NB4 (cell line): ENCODE data around the gene ACVR1.
A peak's percentile ranks its signal among the peaks of the same experiment; 100 is the strongest.

Experiments used
- DNase-seq: peaks from one replicate; pipeline ENCODE4 v3.0.0; 2010; ENCODE audit warnings: low read depth
- H3K4me3 ChIP-seq: one replicate; pipeline ENCODE4 v1.5.1; 2011; ENCODE audit warnings: mild to moderate bottlenecking, low read depth, low read length, moderate library complexity
- MYC ChIP-seq: IDR thresholded peaks from 2 replicates; pipeline ENCODE4 v1.6.1; 2011; ENCODE audit warnings: low read depth, low read length
- POLR2A ChIP-seq: IDR thresholded peaks from 2 replicates; pipeline ENCODE4 v1.6.1; 2011; ENCODE audit warnings: mild to moderate bottlenecking; ENCODE audit not compliant: insufficient read length; ENCODE audit errors: extremely low read depth
- TF ChIP-seq, protein P1 (sequence below): IDR thresholded peaks from 2 replicates; pipeline ENCODE4 v1.6.1; 2011; ENCODE audit warnings: low read depth, low read length
- TF ChIP-seq, protein P2 (sequence below): IDR thresholded peaks from one replicate; pipeline ENCODE4 v1.5.1; 2012; ENCODE audit warnings: low read depth, low read length

Gene ACVR1

DNA sequence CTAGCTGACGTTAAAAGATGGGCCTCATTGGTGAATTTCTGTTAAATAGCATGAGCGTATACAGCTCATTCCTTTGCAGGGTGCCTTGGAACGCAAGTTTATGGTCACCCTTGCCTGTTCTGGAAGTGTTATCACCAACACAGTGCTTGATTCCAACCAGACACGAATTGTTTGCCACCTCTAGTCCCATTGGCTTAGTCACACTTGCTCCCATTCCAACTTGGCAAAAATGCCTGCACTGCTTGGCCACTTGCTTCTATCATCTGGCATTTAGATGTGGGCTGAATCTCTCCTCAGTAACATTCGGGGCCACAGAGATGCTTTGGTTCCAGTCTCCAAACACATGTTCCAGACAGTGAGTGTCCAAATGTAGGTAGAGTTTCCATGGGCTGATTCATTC, 27.5 kb upstream of the ACVR1 start:
- DNase-seq = no peak
- TF ChIP-seq, protein P1, sequence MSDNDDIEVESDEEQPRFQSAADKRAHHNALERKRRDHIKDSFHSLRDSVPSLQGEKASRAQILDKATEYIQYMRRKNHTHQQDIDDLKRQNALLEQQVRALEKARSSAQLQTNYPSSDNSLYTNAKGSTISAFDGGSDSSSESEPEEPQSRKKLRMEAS = no peak
- TF ChIP-seq, protein P2, sequence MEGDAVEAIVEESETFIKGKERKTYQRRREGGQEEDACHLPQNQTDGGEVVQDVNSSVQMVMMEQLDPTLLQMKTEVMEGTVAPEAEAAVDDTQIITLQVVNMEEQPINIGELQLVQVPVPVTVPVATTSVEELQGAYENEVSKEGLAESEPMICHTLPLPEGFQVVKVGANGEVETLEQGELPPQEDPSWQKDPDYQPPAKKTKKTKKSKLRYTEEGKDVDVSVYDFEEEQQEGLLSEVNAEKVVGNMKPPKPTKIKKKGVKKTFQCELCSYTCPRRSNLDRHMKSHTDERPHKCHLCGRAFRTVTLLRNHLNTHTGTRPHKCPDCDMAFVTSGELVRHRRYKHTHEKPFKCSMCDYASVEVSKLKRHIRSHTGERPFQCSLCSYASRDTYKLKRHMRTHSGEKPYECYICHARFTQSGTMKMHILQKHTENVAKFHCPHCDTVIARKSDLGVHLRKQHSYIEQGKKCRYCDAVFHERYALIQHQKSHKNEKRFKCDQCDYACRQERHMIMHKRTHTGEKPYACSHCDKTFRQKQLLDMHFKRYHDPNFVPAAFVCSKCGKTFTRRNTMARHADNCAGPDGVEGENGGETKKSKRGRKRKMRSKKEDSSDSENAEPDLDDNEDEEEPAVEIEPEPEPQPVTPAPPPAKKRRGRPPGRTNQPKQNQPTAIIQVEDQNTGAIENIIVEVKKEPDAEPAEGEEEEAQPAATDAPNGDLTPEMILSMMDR = no peak
- TF ChIP-seq MYC (no peak), POLR2A (no peak)
- no peak overlapping the region for H3K4me3 ChIP-seq

DNA sequence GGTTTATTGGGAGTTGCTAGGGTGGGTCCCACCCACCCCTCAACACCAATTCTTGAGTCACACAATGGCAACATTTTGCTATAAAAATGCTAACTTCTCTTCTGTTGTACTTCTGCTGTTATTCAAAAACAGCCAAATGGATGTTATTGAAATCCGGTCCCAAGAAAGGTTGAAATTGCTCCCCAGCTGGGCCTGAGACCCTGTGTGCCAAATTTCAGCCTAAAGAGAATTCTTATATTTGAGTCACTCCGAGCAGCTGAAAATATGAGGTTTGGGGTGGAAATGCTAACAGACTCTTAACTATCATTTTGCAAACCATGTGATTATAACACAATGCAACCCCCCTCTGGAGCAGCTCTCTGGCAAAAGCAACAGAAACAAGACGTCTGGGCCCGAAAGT, 27.0 kb upstream of the ACVR1 start:
- no peak for DNase-seq
- H3K4me3 ChIP-seq = no peak overlapping the region
- TF ChIP-seq MYC (no peak), POLR2A (no peak)
- TF ChIP-seq, protein P2 = no peak
- TF ChIP-seq, protein P1 = no peak

DNA sequence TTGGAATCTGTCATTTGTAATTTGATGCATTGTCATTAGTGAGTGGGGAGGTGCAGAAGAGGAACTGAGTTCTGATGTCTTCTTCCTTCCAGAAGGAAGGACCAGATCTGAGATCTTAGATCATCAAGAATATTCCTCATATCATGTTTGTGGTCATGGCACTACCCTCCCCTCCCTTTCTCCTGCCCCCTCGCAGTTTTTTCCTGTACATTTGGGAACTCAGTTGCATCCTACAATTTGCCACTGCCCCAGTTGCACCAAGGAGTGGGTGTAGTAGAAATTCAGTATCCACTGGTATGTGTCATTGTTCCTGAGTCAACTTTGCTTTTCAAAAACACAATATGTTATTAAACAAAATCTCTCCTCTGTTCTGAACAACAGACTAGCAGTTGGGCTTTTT, 26.6 kb upstream of the ACVR1 start:
- H3K4me3 ChIP-seq = no peak overlapping the region
- TF ChIP-seq, protein P1 = no peak
- no peak for TF ChIP-seq MYC
- TF ChIP-seq, protein P2 = no peak
- TF ChIP-seq POLR2A = no peak
- DNase-seq = no peak

DNA sequence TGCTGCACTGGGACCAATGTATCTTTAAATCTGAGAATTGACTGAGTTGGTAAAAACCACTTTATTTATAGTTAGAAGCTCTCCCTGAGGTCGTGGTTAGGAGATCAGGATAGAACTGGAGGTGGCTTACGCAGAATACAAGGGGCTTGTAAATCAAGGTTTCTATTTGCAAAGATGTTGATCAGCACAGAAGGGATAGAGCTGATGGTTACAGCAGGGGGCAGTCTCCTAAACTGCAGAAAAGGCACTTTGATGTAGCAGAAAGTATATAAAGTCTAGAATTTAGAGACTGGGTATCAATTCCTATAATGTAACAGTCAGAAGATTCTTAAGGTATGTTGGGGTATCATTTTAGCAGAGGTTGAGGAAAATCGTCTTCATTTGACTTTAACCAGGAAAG, 25.2 kb upstream of the ACVR1 start:
- no peak overlapping the region for H3K4me3 ChIP-seq
- TF ChIP-seq, protein P2 = peak; percentile 15
- no peak for TF ChIP-seq MYC
- DNase-seq = no peak

- H3K4me3 ChIP-seq = no peak overlapping the region
- TF ChIP-seq MYC (no peak), POLR2A (no peak)
- TF ChIP-seq, protein P1 = no peak
- TF ChIP-seq, protein P2 = no peak
- DNase-seq = no peak
Measured at GRCh38 chr2:157900684-157901083, 24.6 kb upstream of the ACVR1 start.

DNA sequence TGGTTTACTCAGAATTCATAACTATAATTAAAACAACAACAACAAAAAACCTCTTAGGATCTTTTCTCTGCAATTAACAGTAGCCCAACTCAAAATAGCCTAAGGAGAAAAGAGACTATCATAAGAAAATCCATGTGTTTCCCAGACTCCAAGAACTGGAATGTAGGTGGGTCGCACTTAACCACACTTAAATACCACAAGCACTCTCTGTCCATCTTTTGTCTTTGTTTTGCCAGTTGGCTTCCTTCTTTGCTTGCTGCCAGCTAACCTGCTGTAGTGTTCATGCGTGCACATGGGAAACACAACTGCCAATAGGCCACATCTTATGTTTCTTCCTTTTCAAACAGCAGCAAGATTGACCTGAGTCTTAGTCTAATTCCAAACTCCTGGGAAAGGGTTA, 24.1 kb upstream of the ACVR1 start:
- no peak overlapping the region for H3K4me3 ChIP-seq
- no peak for DNase-seq
- TF ChIP-seq MYC (no peak), POLR2A (no peak)
- TF ChIP-seq, protein P2 = no peak
- TF ChIP-seq, protein P1 = no peak
